ENCODE results near the gene DNAJB1. TPM values are rescaled to one million over a fixed set of nuclear protein-coding genes. Genes with fewer than 3 reads are reported as not detected.

The DNAJB1 gene
- total and polyA plus RNA-seq, 7 experiments from 2014 or later: 87.4 to 574 (median 221) TPM

DNA sequence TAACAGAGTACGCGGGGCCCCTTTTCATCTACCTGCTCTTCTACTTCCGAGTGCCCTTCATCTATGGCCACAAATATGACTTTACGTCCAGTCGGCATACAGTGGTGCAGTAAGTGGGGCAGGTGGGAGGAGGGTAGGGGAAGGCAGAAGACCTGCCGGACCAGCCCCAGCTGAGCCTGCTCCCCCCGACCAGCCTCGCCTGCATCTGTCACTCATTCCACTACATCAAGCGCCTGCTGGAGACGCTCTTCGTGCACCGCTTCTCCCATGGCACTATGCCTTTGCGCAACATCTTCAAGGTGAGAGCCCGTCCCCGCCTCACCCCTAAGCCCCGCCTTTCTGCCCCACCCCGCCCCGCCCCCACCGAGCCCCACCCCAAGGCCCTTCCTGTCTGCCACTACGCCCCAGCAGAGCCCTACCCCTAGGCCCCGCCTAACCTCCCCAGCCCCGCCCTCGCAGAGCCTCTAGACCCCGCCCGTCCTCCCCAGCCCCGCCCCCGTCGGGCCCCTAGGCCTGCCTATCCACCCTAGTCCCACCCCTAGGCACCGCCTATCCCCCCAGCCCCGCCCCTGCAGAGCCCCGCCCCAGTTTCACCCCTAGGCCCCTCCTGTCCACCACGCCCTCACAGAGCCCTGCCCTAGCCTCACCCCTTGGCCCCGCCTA is 45.9 kb upstream of the DNAJB1 start:
- no peaks in the 10 kb centered on the region for H3K27me3 ChIP-seq (ENCODE audit: control insufficient read depth in 2 of 2, insufficient read depth in 2 of 2, low read length in 2 of 2)
- DNase-seq: peak in 4 of 9 donors; percentile 20 to 46 (median 38)
- Mint-ChIP-seq H3K4me3 (no peak overlapping the region), H3K27me3 (no peaks in the 10 kb centered on the region), H3K27ac (peak overlapping the region in 5 of 9 donors; percentile 18 to 62 (median 39)), H3K9me3 (no peaks in the 10 kb centered on the region), H3K4me1 (peaks cover 14 to 45% (median 30%) of the 10 kb centered on the region in 7 donors), H3K36me3 (peaks cover 0 to 11% (median 0%) of the 10 kb centered on the region in 5 donors)
- H3K9me3 ChIP-seq (ENCODE audit: control insufficient read depth in 2 of 3, low read length in 3 of 3): no peaks in the 10 kb centered on the region
- no peak overlapping the region for H3K27ac ChIP-seq (ENCODE audit: low read depth, low read length)
- H3K4me3 ChIP-seq (ENCODE audit: low read length): no peak overlapping the region
- peaks cover 0 to 56% (median 8%) of the 10 kb centered on the region in 3 experiments for H3K36me3 ChIP-seq (ENCODE audit: control insufficient read depth in 2 of 3, insufficient read depth in 3 of 3, low read length in 3 of 3)
- CTCF ChIA-PET: interaction anchor here (0.8 to 1.0 kb wide), 2 partner anchors 8 to 219 kb away, joined by 3 read pairs; partner anchors contain the start of gene NDUFB7
- peaks cover 0 to 7% of the 10 kb centered on the region in 2 donors for H3K4me1 ChIP-seq (ENCODE audit: control insufficient read depth in 2 of 2, insufficient read depth in 2 of 2, low read length in 2 of 2)
- intact Hi-C loops (cut with micrococcal nuclease): no loop called here
- POLR2A ChIA-PET: no interaction called here
- ATAC-seq: peak; percentile 72

DNA sequence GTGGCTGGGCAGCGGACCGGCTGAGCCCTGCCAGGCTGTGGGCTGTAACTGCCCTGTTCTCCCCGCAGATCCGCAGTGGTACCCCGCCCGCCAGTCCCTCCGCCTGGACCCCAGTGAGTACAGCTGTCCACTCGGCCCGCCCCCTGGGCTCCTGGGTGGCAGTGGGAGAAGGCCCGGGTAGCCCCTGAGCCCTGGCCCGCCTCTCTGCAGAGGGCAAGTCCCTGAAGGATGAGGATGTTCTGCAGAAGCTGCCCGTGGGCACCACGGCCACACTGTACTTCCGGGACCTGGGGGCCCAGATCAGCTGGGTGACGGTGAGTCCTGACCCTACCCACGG is 45.4 kb upstream of the DNAJB1 start:
- no peak overlapping the region for H3K27ac ChIP-seq (ENCODE audit: low read depth, low read length)
- ChIA-PET CTCF (interaction anchor here (0.8 to 1.0 kb wide), 2 partner anchors 8 to 218 kb away, joined by 3 read pairs; partner anchors contain the start of gene NDUFB7), POLR2A (interaction anchor here (0.6 to 1.1 kb wide), 2 partner anchors 7 to 112 kb away, joined by 3 to 5 read pairs; no protein-coding TSS in a partner anchor)
- Mint-ChIP-seq H3K27me3 (no peaks in the 10 kb centered on the region), H3K36me3 (peaks cover 0 to 11% (median 0%) of the 10 kb centered on the region in 5 donors), H3K27ac (peak overlapping the region in 1 of 9 donors; percentile 39), H3K4me1 (peaks cover 12 to 41% (median 27%) of the 10 kb centered on the region in 7 donors), H3K9me3 (no peaks in the 10 kb centered on the region), H3K4me3 (no peak overlapping the region)
- peaks cover 0 to 9% of the 10 kb centered on the region in 2 donors for H3K4me1 ChIP-seq (ENCODE audit: control insufficient read depth in 2 of 2, insufficient read depth in 2 of 2, low read length in 2 of 2)
- no peaks in the 10 kb centered on the region for H3K27me3 ChIP-seq (ENCODE audit: control insufficient read depth in 2 of 2, insufficient read depth in 2 of 2, low read length in 2 of 2)
- ATAC-seq (no peak), DNase-seq (no peak)
- no peaks in the 10 kb centered on the region for H3K9me3 ChIP-seq (ENCODE audit: control insufficient read depth in 2 of 3, low read length in 3 of 3)
- intact Hi-C loops (cut with micrococcal nuclease): no loop called here
- no peak overlapping the region for H3K4me3 ChIP-seq (ENCODE audit: low read length)
- peaks cover 0 to 58% (median 8%) of the 10 kb centered on the region in 3 experiments for H3K36me3 ChIP-seq (ENCODE audit: control insufficient read depth in 2 of 3, insufficient read depth in 3 of 3, low read length in 3 of 3)

DNA sequence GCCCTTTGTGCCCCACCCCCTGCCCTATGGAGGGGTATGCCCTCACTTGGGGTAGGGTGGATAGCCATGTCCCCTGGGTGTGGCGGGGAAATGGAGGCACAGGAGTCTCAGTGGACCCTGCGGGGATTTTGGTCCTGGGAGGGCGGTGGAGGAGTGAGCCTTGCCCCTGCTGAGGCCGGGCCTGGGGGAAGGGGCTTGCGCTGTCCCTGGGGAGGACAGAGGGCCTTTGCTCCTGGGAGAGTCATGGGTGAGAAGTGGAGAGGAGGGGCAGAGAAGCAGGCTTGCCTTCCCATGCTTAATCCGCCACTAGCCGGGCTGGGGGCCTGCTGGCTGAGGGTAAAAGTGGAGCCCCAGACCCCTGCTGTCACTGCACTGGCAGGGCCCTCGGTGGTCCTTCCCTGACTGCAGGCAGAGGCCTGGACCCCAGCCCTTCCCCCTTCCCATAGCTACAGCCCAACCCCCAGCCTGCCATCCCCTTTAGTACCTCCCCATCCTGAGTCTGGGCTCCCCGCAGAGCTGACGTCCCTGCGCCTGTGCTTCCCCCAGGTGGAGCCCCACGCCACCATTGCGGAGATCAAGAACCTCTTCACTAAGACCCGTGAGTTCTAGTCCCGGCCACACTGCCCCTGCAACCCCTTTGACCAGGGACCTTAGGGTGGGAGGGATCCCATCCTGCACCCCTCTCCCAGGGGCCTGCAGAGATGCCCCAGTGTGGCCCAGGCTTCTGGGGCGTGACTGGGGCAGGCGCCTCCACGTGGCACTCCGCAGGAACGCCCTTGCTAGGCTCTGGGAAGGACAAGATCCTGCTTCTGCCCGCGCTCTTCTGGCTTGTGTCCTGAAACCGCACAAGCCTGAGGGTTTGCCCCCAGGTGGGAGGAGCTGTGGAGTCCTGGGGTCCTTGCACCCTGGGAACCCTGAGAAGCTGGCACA is 44.7 kb upstream of the DNAJB1 start:
- DNase-seq (no peak), ATAC-seq (no peak)
- Mint-ChIP-seq H3K36me3 (peaks cover 0 to 11% (median 0%) of the 10 kb centered on the region in 5 donors), H3K4me3 (peak overlapping the region in 1 of 10 donors; percentile 21), H3K27ac (peak overlapping the region in 4 of 9 donors; percentile 33 to 67 (median 57)), H3K9me3 (no peaks in the 10 kb centered on the region), H3K27me3 (no peaks in the 10 kb centered on the region), H3K4me1 (peaks cover 6 to 36% (median 24%) of the 10 kb centered on the region in 7 donors)
- intact Hi-C loops (cut with micrococcal nuclease): no loop called here
- Histone ChIP-seq H3K27me3 (ENCODE audit: control insufficient read depth in 2 of 2, insufficient read depth in 2 of 2, low read length in 2 of 2) (no peaks in the 10 kb centered on the region), H3K36me3 (ENCODE audit: control insufficient read depth in 2 of 3, insufficient read depth in 3 of 3, low read length in 3 of 3) (peaks cover 0 to 59% (median 8%) of the 10 kb centered on the region in 3 experiments), H3K4me1 (ENCODE audit: control insufficient read depth in 2 of 2, insufficient read depth in 2 of 2, low read length in 2 of 2) (peaks cover 0 to 15% of the 10 kb centered on the region in 2 donors), H3K9me3 (ENCODE audit: control insufficient read depth in 2 of 3, low read length in 3 of 3) (no peaks in the 10 kb centered on the region), H3K4me3 (ENCODE audit: low read length) (no peak overlapping the region), H3K27ac (ENCODE audit: low read depth, low read length) (no peak overlapping the region)
- POLR2A ChIA-PET: interaction anchor here (0.6 to 1.4 kb wide), 4 partner anchors 8 to 113 kb away, joined by 3 to 5 read pairs (median 4); no protein-coding TSS in a partner anchor
- CTCF ChIA-PET: interaction anchor here (0.8 to 1.0 kb wide), 2 partner anchors 9 to 217 kb away, joined by 3 read pairs; partner anchors contain the start of gene NDUFB7

DNA sequence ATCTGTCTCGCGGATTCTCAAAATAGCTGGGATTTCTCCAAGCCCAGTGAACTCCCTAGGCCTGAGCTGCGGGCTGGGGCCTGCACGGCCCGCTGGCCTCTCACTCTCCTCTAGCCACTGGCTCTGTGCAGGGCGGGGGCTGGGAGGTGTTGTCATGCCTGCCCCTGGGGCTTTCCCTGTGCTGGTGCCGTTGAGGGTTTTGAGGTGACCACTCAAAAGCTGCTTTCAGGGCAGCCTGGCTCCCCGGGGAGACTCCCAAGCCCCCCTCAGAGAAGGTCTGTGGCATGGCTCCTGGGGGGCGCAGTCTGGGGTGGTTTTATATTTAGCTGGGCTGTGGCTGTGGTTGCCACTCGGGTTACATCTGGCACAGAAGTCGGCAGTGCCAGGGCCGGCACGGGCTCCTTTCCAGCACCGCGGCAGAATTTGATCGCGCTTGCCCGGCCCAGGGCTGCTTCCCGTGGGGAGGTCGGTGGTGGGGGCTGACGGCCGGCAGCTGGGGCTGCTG is 43.7 kb upstream of the DNAJB1 start:
- H3K4me1 ChIP-seq (ENCODE audit: control insufficient read depth in 2 of 2, insufficient read depth in 2 of 2, low read length in 2 of 2): peaks cover 0 to 15% of the 10 kb centered on the region in 2 donors
- ATAC-seq: peak; percentile 50
- no peaks in the 10 kb centered on the region for H3K9me3 ChIP-seq (ENCODE audit: control insufficient read depth in 2 of 3, low read length in 3 of 3)
- intact Hi-C loops (cut with micrococcal nuclease): no loop called here
- no peak for DNase-seq
- no peaks in the 10 kb centered on the region for H3K9me3 Mint-ChIP-seq
- ChIA-PET POLR2A (interaction anchor here (1.0 to 1.4 kb wide), 3 partner anchors 8 to 38 kb away, joined by 4 to 5 read pairs (median 4); no protein-coding TSS in a partner anchor), CTCF (interaction anchor here (0.6 to 1.0 kb wide), 2 partner anchors 84 to 989 kb away, joined by 3 to 6 read pairs; no protein-coding TSS in a partner anchor)
- H3K36me3 ChIP-seq (ENCODE audit: control insufficient read depth in 2 of 3, insufficient read depth in 3 of 3, low read length in 3 of 3): peaks cover 0 to 48% (median 8%) of the 10 kb centered on the region in 3 experiments
- no peak overlapping the region for H3K27ac ChIP-seq (ENCODE audit: low read depth, low read length)
- no peaks in the 10 kb centered on the region for H3K27me3 Mint-ChIP-seq
- peaks cover 5 to 35% (median 17%) of the 10 kb centered on the region in 7 donors for H3K4me1 Mint-ChIP-seq
- H3K27ac Mint-ChIP-seq: peak overlapping the region in 3 of 9 donors; percentile 51 to 59 (median 57)
- H3K36me3 Mint-ChIP-seq: peaks cover 0 to 8% (median 0%) of the 10 kb centered on the region in 5 donors
- peak overlapping the region in 2 of 10 donors; percentile 37 to 44 for H3K4me3 Mint-ChIP-seq
- H3K27me3 ChIP-seq (ENCODE audit: control insufficient read depth in 2 of 2, insufficient read depth in 2 of 2, low read length in 2 of 2): no peaks in the 10 kb centered on the region
- H3K4me3 ChIP-seq (ENCODE audit: low read length): no peak overlapping the region

DNA sequence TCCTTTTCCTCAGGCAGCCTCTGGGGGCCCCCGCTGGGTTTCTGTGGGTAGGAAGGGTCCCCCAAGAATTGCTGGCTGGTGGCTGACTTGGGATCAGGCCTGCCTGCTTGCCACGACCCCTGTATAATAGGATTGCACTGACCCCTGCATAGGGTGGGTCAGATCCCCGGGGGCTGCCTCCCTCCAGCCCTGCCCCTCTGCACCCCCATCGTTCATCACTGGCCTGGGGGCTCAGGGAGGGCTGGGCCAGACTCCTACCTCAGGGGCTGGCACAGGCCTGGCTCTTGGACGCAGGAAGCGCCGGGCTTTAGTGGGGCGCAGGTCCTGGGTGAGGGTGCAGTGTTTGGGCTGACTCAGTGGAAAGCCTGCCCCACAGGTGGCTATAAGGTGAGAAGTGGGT is 43.1 kb upstream of the DNAJB1 start:
- H3K27ac ChIP-seq (ENCODE audit: low read depth, low read length): peak overlapping the region; percentile 12
- H3K27me3 ChIP-seq (ENCODE audit: control insufficient read depth in 2 of 2, insufficient read depth in 2 of 2, low read length in 2 of 2): no peaks in the 10 kb centered on the region
- no peaks in the 10 kb centered on the region for H3K9me3 Mint-ChIP-seq
- no peaks in the 10 kb centered on the region for H3K9me3 ChIP-seq (ENCODE audit: control insufficient read depth in 2 of 3, low read length in 3 of 3)
- no peaks in the 10 kb centered on the region for H3K27me3 Mint-ChIP-seq
- peaks cover 11 to 41% (median 24%) of the 10 kb centered on the region in 7 donors for H3K4me1 Mint-ChIP-seq
- H3K36me3 Mint-ChIP-seq: peaks cover 0 to 8% (median 0%) of the 10 kb centered on the region in 5 donors
- peaks cover 0 to 45% (median 8%) of the 10 kb centered on the region in 3 experiments for H3K36me3 ChIP-seq (ENCODE audit: control insufficient read depth in 2 of 3, insufficient read depth in 3 of 3, low read length in 3 of 3)
- peak overlapping the region in 1 of 9 donors; percentile 32 for H3K27ac Mint-ChIP-seq
- no peak overlapping the region for H3K4me3 ChIP-seq (ENCODE audit: low read length)
- POLR2A ChIA-PET: interaction anchor here (1.0 to 1.4 kb wide), 3 partner anchors 7 to 38 kb away, joined by 4 to 5 read pairs (median 4); no protein-coding TSS in a partner anchor
- CTCF ChIA-PET: no interaction called here
- H3K4me1 ChIP-seq (ENCODE audit: control insufficient read depth in 2 of 2, insufficient read depth in 2 of 2, low read length in 2 of 2): peaks cover 6 to 21% of the 10 kb centered on the region in 2 donors
- peak overlapping the region in 1 of 10 donors; percentile 37 for H3K4me3 Mint-ChIP-seq
- DNase-seq: no peak
- ATAC-seq: no peak
- intact Hi-C loops (cut with micrococcal nuclease): no loop called here

DNA sequence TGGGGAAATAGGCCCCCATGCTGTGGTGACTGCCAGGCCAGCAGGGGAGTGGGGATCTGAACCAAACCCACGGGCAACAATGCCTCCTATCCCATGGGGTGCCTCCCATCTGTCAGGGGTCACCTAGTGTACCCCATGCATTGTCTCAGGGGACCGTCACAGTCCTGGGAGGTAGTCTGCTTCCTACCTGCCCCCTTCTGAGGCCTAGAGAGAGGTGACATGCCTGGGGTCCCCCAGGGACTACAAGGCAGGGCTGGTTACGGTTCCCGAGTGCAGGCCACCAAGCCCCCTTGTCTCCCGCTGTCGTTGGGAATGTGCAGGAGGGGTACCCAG is 42.5 kb upstream of the DNAJB1 start:
- peaks cover 0 to 8% (median 0%) of the 10 kb centered on the region in 5 donors for H3K36me3 Mint-ChIP-seq
- no peaks in the 10 kb centered on the region for H3K27me3 Mint-ChIP-seq
- peak overlapping the region in 3 of 9 donors; percentile 56 to 65 (median 65) for H3K27ac Mint-ChIP-seq
- peaks cover 16 to 46% (median 26%) of the 10 kb centered on the region in 7 donors for H3K4me1 Mint-ChIP-seq
- intact Hi-C loops (cut with micrococcal nuclease): no loop called here
- no peaks in the 10 kb centered on the region for H3K9me3 Mint-ChIP-seq
- ChIA-PET CTCF (no interaction called here), POLR2A (interaction anchor here (0.6 kb wide), 1 partner anchor 201 kb away, joined by 3 read pairs; no protein-coding TSS in a partner anchor)
- DNase-seq (no peak), ATAC-seq (no peak)
- Histone ChIP-seq H3K4me3 (ENCODE audit: low read length) (no peak overlapping the region), H3K9me3 (ENCODE audit: control insufficient read depth in 2 of 3, low read length in 3 of 3) (no peaks in the 10 kb centered on the region), H3K4me1 (ENCODE audit: control insufficient read depth in 2 of 2, insufficient read depth in 2 of 2, low read length in 2 of 2) (peaks cover 8 to 26% of the 10 kb centered on the region in 2 donors), H3K36me3 (ENCODE audit: control insufficient read depth in 2 of 3, insufficient read depth in 3 of 3, low read length in 3 of 3) (peaks cover 0 to 40% (median 6%) of the 10 kb centered on the region in 3 experiments), H3K27me3 (ENCODE audit: control insufficient read depth in 2 of 2, insufficient read depth in 2 of 2, low read length in 2 of 2) (no peaks in the 10 kb centered on the region), H3K27ac (ENCODE audit: low read depth, low read length) (peak overlapping the region; percentile 12)
- peak overlapping the region in 1 of 10 donors; percentile 9 for H3K4me3 Mint-ChIP-seq
